HepG2 (cell line): ENCODE results near the gene BCAS4. TPM values are rescaled to one million over a fixed set of nuclear protein-coding genes. Genes with fewer than 3 reads are reported as not detected.

Experiments used
- AKAP8 ChIP-seq: sonication (generic); formaldehyde crosslinking; IDR thresholded peaks from 2 replicates; pipeline ENCODE4 v1.5.1; 2020; ENCODE audit warnings: mild to moderate bottlenecking, missing genetic modification reagents
- ARID5B ChIP-seq: IDR thresholded peaks from 2 replicates; pipeline ENCODE4 v1.4.0; 2020; ENCODE audit warnings: mild to moderate bottlenecking, missing genetic modification reagents
- ELF3 ChIP-seq: IDR thresholded peaks from 2 replicates; pipeline ENCODE4 v1.6.1; 2016; ENCODE audit warnings: missing genetic modification reagents, missing compliant biosample characterization
- FOXA1 ChIP-seq, 2 experiments: fragments of 450-650 bp in 1 of 2; sonication (generic) in 1 of 2; formaldehyde crosslinking in 1 of 2; IDR thresholded peaks; 2 replicates each; pipeline versions ENCODE4 v1.4.0 to v1.6.1; 2016 to 2020; ENCODE audit warnings: missing genetic modification reagents in 1 of 2
- FOXK1 ChIP-seq: sonication (generic); formaldehyde crosslinking; IDR thresholded peaks from 2 replicates; pipeline ENCODE4 v1.4.0; 2020; ENCODE audit warnings: low read depth, missing genetic modification reagents, borderline replicate concordance
- HDAC2 ChIP-seq: sonication (generic); formaldehyde crosslinking; IDR thresholded peaks from 2 replicates; pipeline ENCODE4 v1.4.0; 2020; ENCODE audit warnings: missing genetic modification reagents
- IKZF5 ChIP-seq: IDR thresholded peaks from 2 replicates; pipeline ENCODE4 v1.6.1; 2018; ENCODE audit warnings: missing genetic modification reagents, mild to moderate bottlenecking, missing compliant biosample characterization
- MLX ChIP-seq: IDR thresholded peaks from 2 replicates; pipeline ENCODE4 v1.6.1; 2016
- RCOR2 ChIP-seq: IDR thresholded peaks from 2 replicates; pipeline ENCODE4 v1.6.1; 2016; ENCODE audit warnings: missing biosample characterization, missing genetic modification reagents
- ZBTB21 ChIP-seq: sonication (generic); formaldehyde crosslinking; IDR thresholded peaks from 2 replicates; pipeline ENCODE4 v1.4.0; 2020; ENCODE audit warnings: missing genetic modification reagents
- ZBTB25 ChIP-seq: IDR thresholded peaks from 2 replicates; pipeline ENCODE4 v1.6.1; 2018; ENCODE audit warnings: missing genetic modification reagents
- ZNF20 ChIP-seq: sonication (generic); formaldehyde crosslinking; IDR thresholded peaks from 2 replicates; pipeline ENCODE4 v1.4.0; 2020; ENCODE audit warnings: mild to moderate bottlenecking, moderate library complexity, missing genetic modification reagents
- ZNF367 ChIP-seq: sonication (generic); formaldehyde crosslinking; IDR thresholded peaks from 2 replicates; pipeline ENCODE4 v1.4.0; 2020; ENCODE audit warnings: missing genetic modification reagents, borderline replicate concordance
- ZNF557 ChIP-seq: sonication (generic); formaldehyde crosslinking; IDR thresholded peaks from 2 replicates; pipeline ENCODE4 v1.4.0; 2020; ENCODE audit warnings: missing genetic modification reagents
- ZNF558 ChIP-seq: sonication (generic); formaldehyde crosslinking; IDR thresholded peaks from 2 replicates; pipeline ENCODE4 v1.9.0; 2022; ENCODE audit warnings: mild to moderate bottlenecking, missing genetic modification reagents, borderline replicate concordance
- ZNF7 ChIP-seq: IDR thresholded peaks from 2 replicates; pipeline ENCODE4 v1.6.1; 2016; ENCODE audit warnings: missing biosample characterization, missing genetic modification reagents
- polyA plus RNA-seq, 8 experiments: library from polyadenylated mRNA; depleted of rRNA in 3 of 8; stranded (reverse) in 7 of 8; unstranded in 1 of 8; fragments of >200 nt; fragmentation: Illumina TruSeq in 4 of 8; extraction: Trizol in 4 of 8; gene quantifications; 2 replicates each; pipeline versions ENCODE4 v1.2.1 to v1.2.3, GENCODE V29; 2011 to 2016; ENCODE audit warnings: low read depth in 4 of 8, missing spikeins in 1 of 8, mixed read lengths in 1 of 8; ENCODE audit not compliant: insufficient read depth in 1 of 8
- total RNA-seq, 5 experiments: library from RNA; depleted of rRNA; stranded (reverse); fragments of >200 nt; fragmentation: Illumina TruSeq; extraction: Trizol; gene quantifications; 2 replicates each; pipeline ENCODE4 v1.2.3, GENCODE V29; 2016; ENCODE audit warnings: low read depth in 1 of 5
- TF ChIP-seq, protein P1 (sequence below): sonication (generic); formaldehyde crosslinking; IDR thresholded peaks from 2 replicates; pipeline ENCODE4 v1.4.0; 2020; ENCODE audit warnings: missing genetic modification reagents, borderline replicate concordance
- TF ChIP-seq, protein P2 (sequence below): sonication (generic); IDR thresholded peaks from 2 replicates; pipeline ENCODE4 v1.6.1; 2016; ENCODE audit warnings: low read depth, borderline replicate concordance

BCAS4 gene
- total and polyA plus RNA-seq, 2 of the 13 experiments (the other 11 are each of a cell fraction or from before 2014, with no cell fraction given), result 7.2 to 8.0 TPM

DNA sequence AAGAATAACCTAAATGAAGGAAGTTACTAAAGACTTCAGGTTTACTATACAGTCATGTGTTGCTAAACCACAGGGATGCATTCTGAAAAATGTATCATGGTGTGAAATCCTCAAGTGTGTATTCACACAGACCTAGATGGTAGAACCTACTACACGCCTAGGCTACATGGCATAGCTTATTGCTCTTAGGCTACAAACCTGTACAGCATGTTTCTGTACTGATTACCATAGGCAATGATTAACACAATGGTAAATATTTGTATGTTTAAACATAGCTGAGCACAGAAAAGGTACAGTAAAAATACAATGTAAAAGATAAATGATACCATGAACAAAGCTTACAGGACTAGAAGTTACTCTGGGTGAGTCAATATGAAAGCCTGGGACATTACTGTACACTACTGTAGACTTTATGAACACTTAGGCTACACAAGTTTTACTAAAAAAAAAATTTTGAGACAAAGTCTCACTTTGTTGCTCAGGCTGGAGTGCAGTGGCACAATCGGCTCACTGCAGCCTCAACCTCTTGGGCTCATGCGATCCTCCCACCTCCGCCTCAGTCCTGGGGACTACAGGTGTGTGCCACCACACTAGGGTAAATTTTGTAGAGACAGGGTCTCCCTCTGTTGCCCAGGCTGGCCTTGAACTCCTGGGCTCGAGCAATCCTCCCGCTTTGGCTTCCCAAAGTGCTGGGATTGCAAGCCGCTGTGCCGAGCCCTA, 100.4 kb downstream of the BCAS4 start (continued):
- TF ChIP-seq ZBTB25 (CRISPR knock-in tag), result peak; percentile 21; the same call in 1 of the 2 replicates
- TF ChIP-seq ZNF557, result no peak
- no peak for TF ChIP-seq AKAP8 (CRISPR knock-in tag)
- TF ChIP-seq ZNF558, result no peak
- 0 out of 2 replicates have a peak, but pooled peaks have one; percentile 16 for TF ChIP-seq ZBTB21 (CRISPR knock-in tag)
- no peak for TF ChIP-seq ZNF367
- TF ChIP-seq, protein P1, sequence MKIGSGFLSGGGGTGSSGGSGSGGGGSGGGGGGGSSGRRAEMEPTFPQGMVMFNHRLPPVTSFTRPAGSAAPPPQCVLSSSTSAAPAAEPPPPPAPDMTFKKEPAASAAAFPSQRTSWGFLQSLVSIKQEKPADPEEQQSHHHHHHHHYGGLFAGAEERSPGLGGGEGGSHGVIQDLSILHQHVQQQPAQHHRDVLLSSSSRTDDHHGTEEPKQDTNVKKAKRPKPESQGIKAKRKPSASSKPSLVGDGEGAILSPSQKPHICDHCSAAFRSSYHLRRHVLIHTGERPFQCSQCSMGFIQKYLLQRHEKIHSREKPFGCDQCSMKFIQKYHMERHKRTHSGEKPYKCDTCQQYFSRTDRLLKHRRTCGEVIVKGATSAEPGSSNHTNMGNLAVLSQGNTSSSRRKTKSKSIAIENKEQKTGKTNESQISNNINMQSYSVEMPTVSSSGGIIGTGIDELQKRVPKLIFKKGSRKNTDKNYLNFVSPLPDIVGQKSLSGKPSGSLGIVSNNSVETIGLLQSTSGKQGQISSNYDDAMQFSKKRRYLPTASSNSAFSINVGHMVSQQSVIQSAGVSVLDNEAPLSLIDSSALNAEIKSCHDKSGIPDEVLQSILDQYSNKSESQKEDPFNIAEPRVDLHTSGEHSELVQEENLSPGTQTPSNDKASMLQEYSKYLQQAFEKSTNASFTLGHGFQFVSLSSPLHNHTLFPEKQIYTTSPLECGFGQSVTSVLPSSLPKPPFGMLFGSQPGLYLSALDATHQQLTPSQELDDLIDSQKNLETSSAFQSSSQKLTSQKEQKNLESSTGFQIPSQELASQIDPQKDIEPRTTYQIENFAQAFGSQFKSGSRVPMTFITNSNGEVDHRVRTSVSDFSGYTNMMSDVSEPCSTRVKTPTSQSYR, result 0 out of 2 replicates have a peak, but pooled peaks have one; percentile 7
- peak; percentile 73 for TF ChIP-seq ARID5B (CRISPR knock-in tag)
- TF ChIP-seq IKZF5 (CRISPR knock-in tag), result peak; percentile 74; the same call in 1 of the 2 replicates
- TF ChIP-seq, protein P2, sequence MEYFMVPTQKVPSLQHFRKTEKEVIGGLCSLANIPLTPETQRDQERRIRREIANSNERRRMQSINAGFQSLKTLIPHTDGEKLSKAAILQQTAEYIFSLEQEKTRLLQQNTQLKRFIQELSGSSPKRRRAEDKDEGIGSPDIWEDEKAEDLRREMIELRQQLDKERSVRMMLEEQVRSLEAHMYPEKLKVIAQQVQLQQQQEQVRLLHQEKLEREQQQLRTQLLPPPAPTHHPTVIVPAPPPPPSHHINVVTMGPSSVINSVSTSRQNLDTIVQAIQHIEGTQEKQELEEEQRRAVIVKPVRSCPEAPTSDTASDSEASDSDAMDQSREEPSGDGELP, result peak; percentile 19; the same call in 1 of the 2 replicates
- peak; percentile 46; the same call in 1 of the 2 replicates for TF ChIP-seq FOXK1
- TF ChIP-seq FOXA1 (IDR thresholded peaks at IDR 0.05), result peak; percentile 31; the same call in 1 of the 2 replicates
- peak; percentile 54; the same call in 1 of the 2 replicates for TF ChIP-seq FOXA1 (CRISPR knock-in tag; IDR thresholded peaks at IDR 0.05)
- TF ChIP-seq ZNF20 (CRISPR knock-in tag), result 0 out of 2 replicates have a peak, but pooled peaks have one; percentile 18
- 0 out of 2 replicates have a peak, but pooled peaks have one; percentile 8 for TF ChIP-seq MLX (CRISPR knock-in tag)
- 0 out of 2 replicates have a peak, but pooled peaks have one; percentile 27 for TF ChIP-seq RCOR2 (CRISPR knock-in tag)
- peak; percentile 48; the same call in 1 of the 2 replicates for TF ChIP-seq ZNF7
- peak; percentile 47; the same call in 1 of the 2 replicates for TF ChIP-seq HDAC2 (CRISPR knock-in tag)
- TF ChIP-seq ELF3 (CRISPR knock-in tag), result peak; percentile 64; the same call in 1 of the 2 replicates
